Activated naive CD8-positive, alpha-beta T cell (primary cell): ENCODE results near the gene SS18L1.
A peak's percentile ranks its signal among the peaks of the same experiment; 100 is the strongest.

Source experiments
- H3K27ac Mint-ChIP-seq: one replicate; pipeline ENCODE4 v1.8.0; 2021; ENCODE audit warnings: mixed read lengths
- H3K27me3 Mint-ChIP-seq: one replicate; pipeline ENCODE4 v1.8.0; 2021; ENCODE audit warnings: mixed read lengths
- H3K36me3 Mint-ChIP-seq: one replicate; pipeline ENCODE4 v1.8.0; 2021; ENCODE audit warnings: mixed read lengths
- H3K4me1 Mint-ChIP-seq: one replicate; pipeline ENCODE4 v1.8.0; 2021; ENCODE audit warnings: low read depth, mixed read lengths
- H3K4me3 Mint-ChIP-seq: one replicate; pipeline ENCODE4 v1.8.0; 2021; ENCODE audit warnings: mild to moderate bottlenecking, mixed read lengths
- H3K9me3 Mint-ChIP-seq: one replicate; pipeline ENCODE4 v1.8.0; 2021; ENCODE audit warnings: low read depth, mixed read lengths

Gene SS18L1

GRCh38 chr20:62178316-62179161, 35.0 kb downstream of the SS18L1 start:
- H3K4me1 Mint-ChIP-seq, result peaks cover 11% of the 10 kb centered on the region
- no peak overlapping the region for H3K4me3 Mint-ChIP-seq
- no peak overlapping the region for H3K27ac Mint-ChIP-seq
- H3K36me3 Mint-ChIP-seq, result no peaks in the 10 kb centered on the region
- H3K9me3 Mint-ChIP-seq, result no peaks in the 10 kb centered on the region
- H3K27me3 Mint-ChIP-seq, result no peaks in the 10 kb centered on the region

- no peaks in the 10 kb centered on the region for H3K27me3 Mint-ChIP-seq
- no peak overlapping the region for H3K27ac Mint-ChIP-seq
- no peak overlapping the region for H3K4me3 Mint-ChIP-seq
- H3K36me3 Mint-ChIP-seq, result no peaks in the 10 kb centered on the region
- H3K4me1 Mint-ChIP-seq, result peaks cover 16% of the 10 kb centered on the region
- H3K9me3 Mint-ChIP-seq, result no peaks in the 10 kb centered on the region
Observed at GRCh38 chr20:62179162-62179504, 35.6 kb downstream of the SS18L1 start.

GRCh38 chr20:62181808-62182207, 38.2 kb downstream of the SS18L1 start:
- Mint-ChIP-seq H3K9me3 (no peaks in the 10 kb centered on the region), H3K4me3 (peak overlapping the region; percentile 95), H3K27me3 (no peaks in the 10 kb centered on the region), H3K27ac (peak overlapping the region; percentile 93), H3K36me3 (no peaks in the 10 kb centered on the region), H3K4me1 (peaks cover 29% of the 10 kb centered on the region)

GRCh38 chr20:62182469-62183425, 39.2 kb downstream of the SS18L1 start, which contains the start of gene MTG2:
Gene MTG2 (plus strand): TSS chr20:62183028. CDS start chr20:62193421, 10,393 bp downstream.
- Mint-ChIP-seq H3K27ac (peak within 1 kb of the TSS; percentile 93), H3K4me1 (peaks cover 37% of the 10 kb centered on the region), H3K27me3 (no peaks in the 10 kb centered on the region)

GRCh38 chr20:62183426-62184142, 40.0 kb downstream of the SS18L1 start:
- H3K27ac Mint-ChIP-seq, result peak overlapping the region; percentile 90
- peak overlapping the region; percentile 95 for H3K4me3 Mint-ChIP-seq
- peaks cover 39% of the 10 kb centered on the region for H3K4me1 Mint-ChIP-seq
- no peaks in the 10 kb centered on the region for H3K36me3 Mint-ChIP-seq
- H3K9me3 Mint-ChIP-seq, result no peaks in the 10 kb centered on the region
- no peaks in the 10 kb centered on the region for H3K27me3 Mint-ChIP-seq

More at GRCh38 chr20:62182469-62183425, 39.2 kb downstream of the SS18L1 start, which contains the start of gene MTG2:
- Mint-ChIP-seq H3K9me3 (no peaks in the 10 kb centered on the region), H3K4me3 (peak within 1 kb of the TSS; percentile 95), H3K36me3 (no peaks in the 10 kb centered on the region)

GRCh38 chr20:62186096-62186426, 42.5 kb downstream of the SS18L1 start:
- no peak overlapping the region for H3K4me3 Mint-ChIP-seq
- H3K4me1 Mint-ChIP-seq, result peaks cover 39% of the 10 kb centered on the region
- no peak overlapping the region for H3K27ac Mint-ChIP-seq
- no peaks in the 10 kb centered on the region for H3K27me3 Mint-ChIP-seq
- no peaks in the 10 kb centered on the region for H3K36me3 Mint-ChIP-seq
- no peaks in the 10 kb centered on the region for H3K9me3 Mint-ChIP-seq

- no peaks in the 10 kb centered on the region for H3K9me3 Mint-ChIP-seq
- H3K4me1 Mint-ChIP-seq, result peaks cover 33% of the 10 kb centered on the region
- H3K27ac Mint-ChIP-seq, result peak overlapping the region; percentile 59
- H3K27me3 Mint-ChIP-seq, result no peaks in the 10 kb centered on the region
- no peak overlapping the region for H3K4me3 Mint-ChIP-seq
- no peaks in the 10 kb centered on the region for H3K36me3 Mint-ChIP-seq
Observed at GRCh38 chr20:62186887-62187866, 43.6 kb downstream of the SS18L1 start.

GRCh38 chr20:62190639-62191411, 47.3 kb downstream of the SS18L1 start:
- Mint-ChIP-seq H3K27me3 (no peaks in the 10 kb centered on the region), H3K27ac (no peak overlapping the region), H3K9me3 (no peaks in the 10 kb centered on the region), H3K4me3 (no peak overlapping the region), H3K4me1 (peaks cover 15% of the 10 kb centered on the region), H3K36me3 (peaks cover 2% of the 10 kb centered on the region)

- Mint-ChIP-seq H3K4me1 (peaks cover 9% of the 10 kb centered on the region), H3K27me3 (no peaks in the 10 kb centered on the region), H3K36me3 (peaks cover 2% of the 10 kb centered on the region), H3K9me3 (no peaks in the 10 kb centered on the region), H3K27ac (no peak overlapping the region), H3K4me3 (no peak overlapping the region)
Observed at GRCh38 chr20:62191781-62192559, 48.4 kb downstream of the SS18L1 start.

GRCh38 chr20:62192635-62193034, 49.1 kb downstream of the SS18L1 start:
- Mint-ChIP-seq H3K27ac (no peak overlapping the region), H3K36me3 (peaks cover 2% of the 10 kb centered on the region)

GRCh38 chr20:62193079-62194025, 49.8 kb downstream of the SS18L1 start:
- H3K27me3 Mint-ChIP-seq, result no peaks in the 10 kb centered on the region
- no peak overlapping the region for H3K27ac Mint-ChIP-seq
- H3K36me3 Mint-ChIP-seq, result peaks cover 2% of the 10 kb centered on the region
- peaks cover 1% of the 10 kb centered on the region for H3K4me1 Mint-ChIP-seq
- no peak overlapping the region for H3K4me3 Mint-ChIP-seq
- no peaks in the 10 kb centered on the region for H3K9me3 Mint-ChIP-seq

More at GRCh38 chr20:62192635-62193034, 49.1 kb downstream of the SS18L1 start:
- Mint-ChIP-seq H3K9me3 (no peaks in the 10 kb centered on the region), H3K27me3 (no peaks in the 10 kb centered on the region), H3K4me1 (peaks cover 4% of the 10 kb centered on the region), H3K4me3 (no peak overlapping the region)

GRCh38 chr20:62195075-62195405, 51.5 kb downstream of the SS18L1 start:
- Mint-ChIP-seq H3K27me3 (no peaks in the 10 kb centered on the region), H3K4me3 (no peak overlapping the region), H3K4me1 (peaks cover 1% of the 10 kb centered on the region), H3K27ac (no peak overlapping the region), H3K9me3 (no peaks in the 10 kb centered on the region), H3K36me3 (peaks cover 6% of the 10 kb centered on the region)
